ENCODE measurements around the gene POLR2J.
"Not testable (repeated sequence)": the region's sequence is repeated elsewhere in the genome, so short reads cannot be mapped to it uniquely, and the experiment has no call there.

DNA sequence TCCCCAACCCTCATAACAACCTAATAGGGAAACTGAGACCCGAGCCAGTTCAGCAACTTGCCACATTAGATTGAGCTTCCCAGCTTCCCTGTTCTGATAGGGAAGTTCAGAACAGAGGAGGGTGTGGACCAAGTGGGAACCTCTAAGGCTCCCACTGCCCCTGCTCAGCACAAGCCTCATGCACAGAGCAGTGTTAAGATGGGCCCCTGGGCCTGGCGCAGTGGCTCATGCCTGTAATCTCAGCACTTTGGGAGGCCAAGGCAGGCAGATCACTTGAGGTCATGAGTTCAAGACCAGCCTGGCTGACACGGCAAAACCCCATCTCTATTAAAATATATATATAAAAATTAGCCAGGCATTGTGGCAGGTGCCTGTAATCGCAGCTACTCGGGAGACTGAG lies 18.6 kb upstream of the POLR2J start:
- TF ChIP-seq, protein P1, sequence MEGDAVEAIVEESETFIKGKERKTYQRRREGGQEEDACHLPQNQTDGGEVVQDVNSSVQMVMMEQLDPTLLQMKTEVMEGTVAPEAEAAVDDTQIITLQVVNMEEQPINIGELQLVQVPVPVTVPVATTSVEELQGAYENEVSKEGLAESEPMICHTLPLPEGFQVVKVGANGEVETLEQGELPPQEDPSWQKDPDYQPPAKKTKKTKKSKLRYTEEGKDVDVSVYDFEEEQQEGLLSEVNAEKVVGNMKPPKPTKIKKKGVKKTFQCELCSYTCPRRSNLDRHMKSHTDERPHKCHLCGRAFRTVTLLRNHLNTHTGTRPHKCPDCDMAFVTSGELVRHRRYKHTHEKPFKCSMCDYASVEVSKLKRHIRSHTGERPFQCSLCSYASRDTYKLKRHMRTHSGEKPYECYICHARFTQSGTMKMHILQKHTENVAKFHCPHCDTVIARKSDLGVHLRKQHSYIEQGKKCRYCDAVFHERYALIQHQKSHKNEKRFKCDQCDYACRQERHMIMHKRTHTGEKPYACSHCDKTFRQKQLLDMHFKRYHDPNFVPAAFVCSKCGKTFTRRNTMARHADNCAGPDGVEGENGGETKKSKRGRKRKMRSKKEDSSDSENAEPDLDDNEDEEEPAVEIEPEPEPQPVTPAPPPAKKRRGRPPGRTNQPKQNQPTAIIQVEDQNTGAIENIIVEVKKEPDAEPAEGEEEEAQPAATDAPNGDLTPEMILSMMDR (IDR thresholded peaks at IDR 0.05): not testable (repeated sequence)
- TF ChIP-seq POLR2A (IDR thresholded peaks at IDR 0.05): not testable (repeated sequence)
